Left lung (tissue), 10 donors: ENCODE measurements around the gene PTPRD. TPM values are rescaled to one million over a fixed set of nuclear protein-coding genes. Genes with fewer than 3 reads are reported as not detected.

Experiments
- ATAC-seq: fragments of 200-7000 bp; cut with Tn5 transposase; one replicate; pipeline ENCODE4 v1.9.1; 2020; ENCODE audit warnings: moderate library complexity
- DNase-seq, 4 donors: peaks; one replicate each; pipeline ENCODE4 v3.0.0-alpha.2; 2013 to 2020
- H3K27ac ChIP-seq, 2 donors: fragments of 200-600 bp; sonication (generic) in 1 of 2; one replicate each; pipeline versions ENCODE4 v1.5.0 to v1.8.0; 2020 to 2021
- H3K27me3 ChIP-seq, 2 donors: fragments of 200-600 bp; sonication (generic) in 1 of 2; one replicate each; pipeline versions ENCODE4 v1.5.0 to v1.8.0; 2020 to 2021
- H3K36me3 ChIP-seq, 2 donors: fragments of 200-600 bp; sonication (generic) in 1 of 2; one replicate each; pipeline versions ENCODE4 v1.5.0 to v1.8.0; 2020 to 2021
- H3K4me1 ChIP-seq, 2 donors: fragments of 200-600 bp; one replicate each; pipeline ENCODE4 v1.8.0; 2021
- H3K4me3 ChIP-seq, 2 donors: fragments of 200-600 bp; sonication (generic) in 1 of 2; one replicate each; pipeline versions ENCODE4 v1.5.0 to v1.8.0; 2020 to 2021; ENCODE audit warnings: mild to moderate bottlenecking in 1 of 2
- H3K9me3 ChIP-seq, 2 donors: fragments of 200-600 bp; sonication (generic) in 1 of 2; one replicate each; pipeline versions ENCODE4 v1.5.0 to v1.8.0; 2020 to 2021
- intact Hi-C, 2 donors: fragments of 100-400 bp; cut with DNase I; formaldehyde crosslinking; loops; one replicate each; pipeline versions ENCODE4 v1.11.2 to v1.14.2; 2022
- polyA plus RNA-seq, 6 donors: library from polyadenylated mRNA; unstranded; fragments of 120-200 nt; gene quantifications; one replicate each; pipeline ENCODE4 v1.2.1, GENCODE V29; 2013; ENCODE audit not compliant: insufficient read length in 6 of 6
- total RNA-seq, 2 donors: library from RNA; stranded (reverse); fragmentation: NEBNext Ultra II Directional; extraction: Animal tissue kit (Norgen Biotek cat#: 25700); gene quantifications; one replicate each; pipeline ENCODE4 v1.2.1, GENCODE V29; 2021
- TF ChIP-seq, protein P1 (sequence below), 2 donors: fragments of 200-600 bp; sonication (generic) in 1 of 2; IDR thresholded peaks; one replicate each; pipeline versions ENCODE4 v1.5.0 to v1.8.0; 2021; ENCODE audit warnings: antibody characterized with exemption in 2 of 2
- donor health status: DM: no; HTN: yes; CAD: no.
- donor health status: DM: no; HTN: no; CAD: no.

The PTPRD gene
- total and polyA plus RNA-seq, 8 donors, result 24.2 to 167 (median 139) TPM

DNA sequence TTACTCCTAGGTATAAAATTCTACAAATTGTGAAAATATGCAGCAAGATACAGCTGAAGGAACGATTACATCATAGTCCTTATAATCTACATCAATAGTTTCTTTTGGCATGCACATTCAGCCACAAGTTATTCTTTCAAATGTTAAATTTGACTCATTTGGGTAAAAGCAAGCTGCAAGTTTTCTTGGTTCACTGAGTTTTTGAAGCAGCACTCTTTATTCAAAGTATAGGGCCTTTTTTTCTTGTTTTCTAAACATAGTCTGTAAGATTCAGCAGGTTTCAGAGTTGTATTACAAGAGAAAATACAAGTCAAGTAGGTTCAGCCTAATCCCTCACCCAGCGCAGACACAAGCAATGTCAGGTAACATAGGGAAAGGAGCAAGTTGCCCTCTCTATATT is 981.5 kb downstream of the PTPRD start:
- H3K4me3 ChIP-seq, result no peak overlapping the region
- H3K36me3 ChIP-seq, result no peaks in the 10 kb centered on the region
- no peaks in the 10 kb centered on the region for H3K9me3 ChIP-seq
- H3K27me3 ChIP-seq, result no peaks in the 10 kb centered on the region
- DNase-seq (no peak), ATAC-seq (no peak)
- no peak overlapping the region for H3K27ac ChIP-seq
- no peaks in the 10 kb centered on the region for H3K4me1 ChIP-seq
- intact Hi-C loops, result no loop called here
- TF ChIP-seq, protein P1, sequence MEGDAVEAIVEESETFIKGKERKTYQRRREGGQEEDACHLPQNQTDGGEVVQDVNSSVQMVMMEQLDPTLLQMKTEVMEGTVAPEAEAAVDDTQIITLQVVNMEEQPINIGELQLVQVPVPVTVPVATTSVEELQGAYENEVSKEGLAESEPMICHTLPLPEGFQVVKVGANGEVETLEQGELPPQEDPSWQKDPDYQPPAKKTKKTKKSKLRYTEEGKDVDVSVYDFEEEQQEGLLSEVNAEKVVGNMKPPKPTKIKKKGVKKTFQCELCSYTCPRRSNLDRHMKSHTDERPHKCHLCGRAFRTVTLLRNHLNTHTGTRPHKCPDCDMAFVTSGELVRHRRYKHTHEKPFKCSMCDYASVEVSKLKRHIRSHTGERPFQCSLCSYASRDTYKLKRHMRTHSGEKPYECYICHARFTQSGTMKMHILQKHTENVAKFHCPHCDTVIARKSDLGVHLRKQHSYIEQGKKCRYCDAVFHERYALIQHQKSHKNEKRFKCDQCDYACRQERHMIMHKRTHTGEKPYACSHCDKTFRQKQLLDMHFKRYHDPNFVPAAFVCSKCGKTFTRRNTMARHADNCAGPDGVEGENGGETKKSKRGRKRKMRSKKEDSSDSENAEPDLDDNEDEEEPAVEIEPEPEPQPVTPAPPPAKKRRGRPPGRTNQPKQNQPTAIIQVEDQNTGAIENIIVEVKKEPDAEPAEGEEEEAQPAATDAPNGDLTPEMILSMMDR (IDR thresholded peaks at IDR 0.05), result no peak

DNA sequence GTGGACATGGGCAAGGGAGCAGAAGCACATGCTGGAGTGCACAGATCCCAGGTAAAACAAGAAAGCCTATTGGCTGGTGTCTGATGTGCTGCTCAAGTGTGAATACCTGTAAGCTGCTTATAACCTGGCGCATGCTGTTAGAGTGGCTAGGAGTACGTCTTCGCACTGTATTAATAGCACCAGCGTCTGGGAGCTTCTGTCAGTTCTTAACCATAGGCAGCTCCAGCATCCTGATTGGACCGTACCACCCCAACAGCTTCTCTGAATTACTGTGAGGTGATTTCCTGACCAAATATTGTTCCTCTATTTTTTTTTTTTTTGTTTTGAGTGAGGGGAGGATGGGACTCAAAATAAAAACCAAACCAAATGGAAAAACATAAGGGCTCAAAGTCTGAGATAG is 987.6 kb downstream of the PTPRD start:
- intact Hi-C loops, result no loop called here

DNA sequence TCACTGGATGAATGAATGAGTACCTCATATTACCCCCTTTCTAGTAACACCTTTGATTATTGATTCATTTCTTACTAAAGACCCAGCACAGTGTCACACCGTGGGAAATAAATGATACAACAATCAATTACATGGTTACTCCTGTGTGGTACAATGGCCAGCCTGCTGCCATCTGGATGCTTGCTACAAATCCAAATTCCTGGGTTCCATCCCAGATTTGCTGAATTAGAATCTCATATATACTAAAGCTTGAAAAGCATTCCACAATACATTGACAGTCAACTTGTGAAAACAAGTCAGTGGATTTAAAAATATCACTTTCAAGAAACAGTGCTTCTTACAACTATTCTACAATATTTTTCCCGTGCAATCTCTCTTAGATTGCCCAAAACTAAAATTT is 989.3 kb downstream of the PTPRD start:
- Histone ChIP-seq H3K4me1 (no peaks in the 10 kb centered on the region), H3K36me3 (no peaks in the 10 kb centered on the region), H3K9me3 (no peaks in the 10 kb centered on the region), H3K27me3 (no peaks in the 10 kb centered on the region), H3K4me3 (no peak overlapping the region), H3K27ac (no peak overlapping the region)
- TF ChIP-seq, protein P1 (IDR thresholded peaks at IDR 0.05), result no peak
- intact Hi-C loops, result no loop called here
- ATAC-seq (no peak), DNase-seq (no peak)

More for the DNA sequence above, 987.6 kb downstream of the PTPRD start:
- Histone ChIP-seq H3K9me3 (no peaks in the 10 kb centered on the region), H3K27ac (no peak overlapping the region), H3K4me3 (no peak overlapping the region), H3K36me3 (no peaks in the 10 kb centered on the region), H3K4me1 (no peaks in the 10 kb centered on the region), H3K27me3 (no peaks in the 10 kb centered on the region)
- DNase-seq (no peak), ATAC-seq (no peak)
- TF ChIP-seq, protein P1 (IDR thresholded peaks at IDR 0.05), result no peak

DNA sequence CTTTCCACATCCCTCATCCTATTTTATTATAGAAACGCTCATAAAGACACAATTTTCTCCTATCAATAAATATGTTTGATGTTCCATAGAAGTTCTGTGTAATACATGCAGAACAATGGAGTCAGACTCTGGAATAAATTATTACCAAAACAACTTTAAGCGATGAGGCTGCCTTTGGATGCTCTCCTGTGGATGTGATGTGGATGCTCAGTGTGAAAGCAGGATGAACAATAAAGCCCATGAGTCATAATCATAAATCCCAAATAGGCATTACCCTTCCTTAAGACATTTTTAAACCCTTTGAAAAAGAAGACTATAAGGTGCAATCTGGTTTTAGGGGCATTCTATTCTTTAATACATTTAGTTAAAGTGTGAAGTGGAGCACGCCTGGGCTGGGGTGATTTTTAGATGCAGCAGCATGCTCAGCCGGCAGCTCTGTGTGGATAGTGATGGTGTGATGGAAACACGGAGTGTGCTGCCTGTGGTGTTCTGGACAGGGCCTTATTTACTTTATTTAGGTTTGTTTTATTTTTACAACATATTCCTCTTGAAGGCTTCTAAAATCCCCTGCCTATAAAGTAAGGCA is 991.4 kb downstream of the PTPRD start:
- Histone ChIP-seq H3K4me1 (no peaks in the 10 kb centered on the region), H3K27me3 (no peaks in the 10 kb centered on the region), H3K36me3 (no peaks in the 10 kb centered on the region), H3K4me3 (no peak overlapping the region), H3K9me3 (no peaks in the 10 kb centered on the region), H3K27ac (no peak overlapping the region)
- DNase-seq, result no peak
- no peak for ATAC-seq
- TF ChIP-seq, protein P1 (IDR thresholded peaks at IDR 0.05), result no peak
- intact Hi-C loops, result no loop called here

DNA sequence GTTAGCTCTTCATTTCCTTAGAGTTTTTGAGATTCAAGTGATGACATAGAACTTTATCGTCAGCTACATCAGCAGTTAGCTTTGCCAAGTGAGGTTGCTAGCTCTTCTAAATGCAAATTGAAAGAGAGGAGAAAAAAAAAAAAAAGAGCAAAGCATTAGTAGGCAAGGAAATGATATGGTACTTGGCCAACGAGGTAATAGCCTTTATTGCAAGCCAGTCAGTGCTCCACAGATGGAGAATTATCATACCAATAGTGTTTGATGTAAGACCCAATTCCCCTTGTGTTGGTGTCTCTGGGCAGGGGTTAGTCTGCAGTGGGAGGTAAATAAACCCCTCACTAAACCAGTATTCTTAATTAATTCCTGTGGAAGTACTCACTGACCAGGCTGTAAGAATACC is 992.1 kb downstream of the PTPRD start:
- no peak for DNase-seq
- no peaks in the 10 kb centered on the region for H3K9me3 ChIP-seq
- H3K4me1 ChIP-seq, result no peaks in the 10 kb centered on the region
- no peak overlapping the region for H3K27ac ChIP-seq
- TF ChIP-seq, protein P1 (IDR thresholded peaks at IDR 0.05), result no peak
- H3K36me3 ChIP-seq, result no peaks in the 10 kb centered on the region
- H3K4me3 ChIP-seq, result no peak overlapping the region
- no peaks in the 10 kb centered on the region for H3K27me3 ChIP-seq
- no peak for ATAC-seq
- intact Hi-C loops, result no loop called here
